ENCODE results near the gene GOLGA6L1. TPM values are rescaled to one million over a fixed set of nuclear protein-coding genes. Genes with fewer than 3 reads are reported as not detected.

Gene GOLGA6L1
- total and polyA plus RNA-seq, 2 of the 8 experiments (the other 6 are each of a cell fraction or from before 2014, with no cell fraction given), result not detected

DNA sequence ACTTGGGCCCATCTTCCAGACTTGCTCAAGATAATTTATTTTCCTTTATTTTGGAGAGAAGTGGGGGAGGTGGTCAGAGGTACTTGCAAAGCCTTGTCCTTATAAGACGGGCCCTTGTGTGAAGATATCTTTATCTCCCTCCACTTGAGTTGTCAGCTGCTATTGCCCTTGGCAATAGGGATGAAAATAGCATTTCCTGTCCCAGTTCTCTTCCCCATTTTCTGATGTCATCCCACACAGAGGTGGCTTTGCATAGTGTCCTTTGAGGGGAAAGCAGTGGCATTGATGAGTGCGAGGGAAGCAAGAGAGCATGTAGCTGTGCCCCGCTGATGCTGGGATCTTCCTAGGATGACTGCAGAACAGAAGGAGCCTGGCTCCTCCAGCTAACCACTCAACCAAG is 55.4 kb downstream of the GOLGA6L1 start:
- Histone ChIP-seq H3K14ac (ENCODE audit: insufficient read length) (no peak overlapping the region), H3K9me3 (ENCODE audit: insufficient read depth in 2 of 2, low read depth in 1 of 2, low read length in 1 of 2) (peaks cover 0 to 40% of the 10 kb centered on the region in 2 experiments; a peak in 3 of 4 replicates), H3K4me2 (ENCODE audit: insufficient read depth in 1 of 2, low read depth in 2 of 2, low read length in 2 of 2) (no peak overlapping the region), H2BK120ac (replicated peaks; ENCODE audit: low read depth, low read length) (no peak overlapping the region), H3K4me3 (ENCODE audit: extremely low read depth in 1 of 4, insufficient read depth in 2 of 4, low read depth in 3 of 4, low read length in 4 of 4) (no peak overlapping the region), H4K91ac (replicated peaks; ENCODE audit: insufficient read length, low read length) (no peak overlapping the region), H3K23ac (ENCODE audit: insufficient read length) (no peak overlapping the region), H3K4me1 (replicated peaks in 1 of 4; ENCODE audit: control insufficient read depth in 3 of 4, insufficient read depth in 4 of 4, low read length in 3 of 4) (no peaks in the 10 kb centered on the region), H2AK5ac (ENCODE audit: low read depth, low read length) (no peak overlapping the region), H3K27ac (ENCODE audit: low read depth, low read length) (no peak overlapping the region), H3K23me2 (ENCODE audit: low read depth, low read length) (no peaks in the 10 kb centered on the region), H3K27me3 (replicated peaks in 1 of 4; ENCODE audit: control insufficient read depth in 3 of 4, extremely low read depth in 1 of 4, insufficient read depth in 3 of 4, low read length in 3 of 4) (no peaks in the 10 kb centered on the region), H3K79me1 (ENCODE audit: low read depth, low read length) (no peaks in the 10 kb centered on the region), H2BK5ac (ENCODE audit: low read depth, low read length) (no peak overlapping the region), H2AFZ (ENCODE audit: low read length) (no peak overlapping the region), H2BK12ac (ENCODE audit: low read depth, low read length) (no peak overlapping the region), H4K8ac (ENCODE audit: extremely low read depth, insufficient read depth, low read length) (no peak overlapping the region), H2BK15ac (ENCODE audit: low read length) (no peak overlapping the region), H3K9ac (replicated peaks in 1 of 4; ENCODE audit: extremely low read depth in 1 of 4, low read depth in 3 of 4, low read length in 3 of 4) (no peak overlapping the region), H3K4ac (replicated peaks; ENCODE audit: insufficient read length, low read depth, low read length) (no peak overlapping the region), H3K56ac (replicated peaks; ENCODE audit: insufficient read length, low read depth, low read length) (no peak overlapping the region), H3K36me3 (ENCODE audit: control insufficient read depth in 2 of 4, insufficient read depth in 4 of 4, low read length in 3 of 4) (no peaks in the 10 kb centered on the region), H4K20me1 (replicated peaks in 1 of 2; ENCODE audit: control insufficient read depth in 1 of 2, insufficient read depth in 2 of 2, low read length in 2 of 2) (no peaks in the 10 kb centered on the region), H4K5ac (ENCODE audit: insufficient read length, low read depth, low read length) (no peak overlapping the region), H2BK20ac (ENCODE audit: low read length) (no peak overlapping the region), H3K79me2 (ENCODE audit: control insufficient read depth in 1 of 2, insufficient read depth in 2 of 2, low read length in 2 of 2) (no peaks in the 10 kb centered on the region), H3K18ac (ENCODE audit: extremely low read depth, low read length) (no peak overlapping the region)
- no peak for DNase-seq (ENCODE audit: low read depth in 1 of 2, low spot score in 2 of 2)
- TF ChIP-seq, protein P1, sequence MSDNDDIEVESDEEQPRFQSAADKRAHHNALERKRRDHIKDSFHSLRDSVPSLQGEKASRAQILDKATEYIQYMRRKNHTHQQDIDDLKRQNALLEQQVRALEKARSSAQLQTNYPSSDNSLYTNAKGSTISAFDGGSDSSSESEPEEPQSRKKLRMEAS (IDR thresholded peaks at IDR 0.05), result no peak
- no peak for TF ChIP-seq RXRA (IDR thresholded peaks at IDR 0.05; ENCODE audit: insufficient read depth, low read depth, low read length)
- no peak for TF ChIP-seq TEAD4 (IDR thresholded peaks at IDR 0.05; ENCODE audit: low read depth, low read length)
- TF ChIP-seq RFX5 (IDR thresholded peaks at IDR 0.05; ENCODE audit: borderline replicate concordance, low read depth, low read length), result no peak
- no peak for TF ChIP-seq RBBP5 (IDR thresholded peaks at IDR 0.05; ENCODE audit: borderline replicate concordance, low read depth, low read length)
- TF ChIP-seq KDM1A (IDR thresholded peaks at IDR 0.05; ENCODE audit: borderline replicate concordance, low read length), result no peak
- no peak for TF ChIP-seq TAF1 (IDR thresholded peaks at IDR 0.05; ENCODE audit: low read depth, low read length)
- TF ChIP-seq KDM4A (IDR thresholded peaks at IDR 0.05; ENCODE audit: low read depth, low read length, severe bottlenecking), result no peak
- no peak for TF ChIP-seq SIRT6 (IDR thresholded peaks at IDR 0.05; ENCODE audit: low read length)
- no peak for TF ChIP-seq POLR2A (IDR thresholded peaks at IDR 0.05; ENCODE audit: control extremely low read depth in 1 of 2, low read depth in 2 of 2, low read length in 2 of 2)
- TF ChIP-seq TCF12 (IDR thresholded peaks at IDR 0.05; ENCODE audit: low read depth, low read length), result no peak
- TF ChIP-seq JUND (IDR thresholded peaks at IDR 0.05; ENCODE audit: low read length), result no peak
- no peak for TF ChIP-seq CBX8 (IDR thresholded peaks at IDR 0.05; ENCODE audit: borderline replicate concordance, low read depth, low read length)
- no peak for TF ChIP-seq ZNF274 (IDR thresholded peaks at IDR 0.05; ENCODE audit: borderline replicate concordance, extremely low read depth, low read length)
- no peak for TF ChIP-seq CHD2 (IDR thresholded peaks at IDR 0.05; ENCODE audit: low read length)
- ChIA-PET CTCF (ENCODE audit: partially characterized antibody) (no interaction called here), POLR2A (ENCODE audit: partially characterized antibody) (no interaction called here)
- FAIRE-seq, result no peak
- WGBS, 2 experiments (ENCODE audit: extremely low coverage in 1 of 2, insufficient coverage in 1 of 2, insufficient read length in 1 of 2, insufficient replicate concordance in 2 of 2, low coverage in 1 of 2, low lambda C conversion rate in 2 of 2, missing lambda C conversion rate in 1 of 2), result 93% methylated on average over 3 of the region's 3 CpGs; no CpG with 5 or more reads in 1 of the 2 experiments

Measured in H1 (cell line).